Measurements from ENCODE around the gene SPTSSB. TPM values are rescaled to one million over a fixed set of nuclear protein-coding genes. Genes with fewer than 3 reads are reported as not detected.

Gene SPTSSB
- total RNA-seq, 1 donor from 2014 or later = 0.52 TPM

DNA sequence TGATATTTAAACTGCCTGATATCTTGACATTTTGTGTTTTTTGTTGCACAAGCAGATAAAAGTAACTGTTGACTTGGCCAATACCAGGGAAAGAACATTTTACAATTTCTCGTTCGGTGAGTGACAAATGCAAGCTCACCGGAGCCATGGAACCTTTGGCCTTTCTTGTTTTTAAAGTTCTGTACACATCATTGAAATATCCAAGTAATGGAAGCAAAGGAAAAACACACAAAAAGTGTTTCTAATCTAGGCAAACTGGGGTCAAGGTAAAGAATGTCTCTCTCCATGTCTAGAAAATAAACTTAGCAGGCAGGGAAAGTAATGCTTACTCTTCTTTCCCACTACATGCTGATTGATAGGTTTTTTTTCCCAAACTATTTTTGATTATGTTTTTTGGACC, 27.8 kb downstream of the SPTSSB start:
- H3K9ac ChIP-seq (ENCODE audit: low read depth in 1 of 3, low read length in 3 of 3) = no peak overlapping the region
- H3K4me1 ChIP-seq (ENCODE audit: control insufficient read depth in 3 of 3, insufficient read depth in 3 of 3, low read length in 3 of 3) = no peaks in the 10 kb centered on the region
- no peaks in the 10 kb centered on the region for H3K9me3 ChIP-seq (ENCODE audit: control insufficient read depth in 3 of 3, low read length in 3 of 3)
- no peak overlapping the region for H3K27ac ChIP-seq (ENCODE audit: low read depth, low read length)
- H3K4me3 ChIP-seq (ENCODE audit: low read length in 3 of 3) = no peak overlapping the region
- H3K36me3 ChIP-seq (ENCODE audit: control insufficient read depth in 3 of 3, insufficient read depth in 3 of 3, low read length in 3 of 3) = no peaks in the 10 kb centered on the region
- no peaks in the 10 kb centered on the region for H3K27me3 ChIP-seq (ENCODE audit: control insufficient read depth in 3 of 3, insufficient read depth in 3 of 3, low read length in 3 of 3)

DNA sequence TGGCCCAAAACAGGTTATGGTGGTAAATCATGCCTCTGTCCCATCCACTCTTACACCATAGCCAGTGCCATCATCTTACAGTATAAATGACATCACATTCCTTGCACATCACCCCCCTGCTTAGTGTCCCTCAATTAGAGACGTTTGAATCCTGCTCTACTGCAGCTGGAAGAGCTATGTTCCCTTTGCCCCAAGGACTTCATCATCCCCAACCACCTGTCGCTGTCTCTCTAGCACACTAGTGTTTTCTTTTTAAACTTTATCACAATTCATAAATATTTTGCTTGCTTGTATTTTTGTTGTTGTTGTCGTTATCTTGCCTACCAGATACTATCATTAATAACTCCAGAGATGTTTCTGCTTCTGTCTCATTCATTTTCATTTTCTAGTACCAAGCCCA, 28.7 kb downstream of the SPTSSB start:
- Histone ChIP-seq H3K9ac (ENCODE audit: low read depth in 1 of 3, low read length in 3 of 3) (no peak overlapping the region), H3K27ac (ENCODE audit: low read depth, low read length) (no peak overlapping the region), H3K4me1 (ENCODE audit: control insufficient read depth in 3 of 3, insufficient read depth in 3 of 3, low read length in 3 of 3) (no peaks in the 10 kb centered on the region), H3K36me3 (ENCODE audit: control insufficient read depth in 3 of 3, insufficient read depth in 3 of 3, low read length in 3 of 3) (no peaks in the 10 kb centered on the region), H3K9me3 (ENCODE audit: control insufficient read depth in 3 of 3, low read length in 3 of 3) (no peaks in the 10 kb centered on the region), H3K27me3 (ENCODE audit: control insufficient read depth in 3 of 3, insufficient read depth in 3 of 3, low read length in 3 of 3) (no peaks in the 10 kb centered on the region), H3K4me3 (ENCODE audit: low read length in 3 of 3) (no peak overlapping the region)

DNA sequence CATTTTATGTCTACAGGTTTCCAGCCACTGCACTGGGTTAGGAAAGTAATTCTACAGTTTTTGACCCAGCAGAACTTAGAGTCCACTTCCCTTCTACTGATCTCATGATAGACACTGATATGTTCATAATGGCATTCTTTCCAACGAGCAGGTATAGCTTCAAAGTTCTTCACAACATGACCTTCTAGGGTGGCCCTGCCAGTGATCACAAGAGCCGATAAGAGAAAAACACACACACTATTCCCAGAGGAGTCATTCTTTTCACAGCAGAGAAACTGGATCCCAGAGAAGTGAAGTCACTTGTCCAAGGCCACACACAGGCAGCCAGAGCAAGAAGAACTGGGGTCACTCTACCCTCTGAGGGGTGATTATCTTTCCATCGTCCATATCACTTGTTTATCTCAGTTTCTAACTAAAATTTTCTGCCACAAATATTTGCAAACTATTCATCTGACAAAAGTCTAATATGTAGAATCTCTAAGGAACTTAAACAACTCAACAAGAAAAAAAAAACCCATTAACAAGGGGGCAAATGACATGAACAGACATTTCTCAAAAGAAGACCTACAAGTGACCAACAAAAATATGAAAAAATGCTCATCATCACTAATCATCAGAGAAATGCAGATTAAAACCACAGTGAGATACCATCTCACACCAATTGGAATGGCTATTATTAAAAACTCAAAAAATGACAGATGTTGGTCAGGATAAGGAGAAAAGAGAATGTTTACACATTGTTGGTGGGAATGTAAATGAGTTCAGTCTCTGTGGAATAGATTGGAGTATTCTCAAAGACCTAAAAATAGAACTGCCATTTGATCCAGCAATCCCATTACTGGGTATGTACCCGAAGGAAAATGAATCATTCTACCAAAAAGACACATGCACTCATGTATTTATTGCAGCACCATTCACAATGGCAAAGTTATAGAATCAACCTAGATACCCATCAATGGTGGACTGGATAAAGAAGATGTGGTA, 31.5 kb downstream of the SPTSSB start:
- no peak overlapping the region for H3K27ac ChIP-seq (ENCODE audit: low read depth, low read length)
- H3K9me3 ChIP-seq (ENCODE audit: control insufficient read depth in 3 of 3, low read length in 3 of 3) = no peaks in the 10 kb centered on the region
- H3K9ac ChIP-seq (ENCODE audit: low read depth in 1 of 3, low read length in 3 of 3) = no peak overlapping the region
- H3K4me1 ChIP-seq (ENCODE audit: control insufficient read depth in 3 of 3, insufficient read depth in 3 of 3, low read length in 3 of 3) = no peaks in the 10 kb centered on the region
- no peaks in the 10 kb centered on the region for H3K27me3 ChIP-seq (ENCODE audit: control insufficient read depth in 3 of 3, insufficient read depth in 3 of 3, low read length in 3 of 3)
- H3K36me3 ChIP-seq (ENCODE audit: control insufficient read depth in 3 of 3, insufficient read depth in 3 of 3, low read length in 3 of 3) = no peaks in the 10 kb centered on the region
- H3K4me3 ChIP-seq (ENCODE audit: low read length in 3 of 3) = no peak overlapping the region

DNA sequence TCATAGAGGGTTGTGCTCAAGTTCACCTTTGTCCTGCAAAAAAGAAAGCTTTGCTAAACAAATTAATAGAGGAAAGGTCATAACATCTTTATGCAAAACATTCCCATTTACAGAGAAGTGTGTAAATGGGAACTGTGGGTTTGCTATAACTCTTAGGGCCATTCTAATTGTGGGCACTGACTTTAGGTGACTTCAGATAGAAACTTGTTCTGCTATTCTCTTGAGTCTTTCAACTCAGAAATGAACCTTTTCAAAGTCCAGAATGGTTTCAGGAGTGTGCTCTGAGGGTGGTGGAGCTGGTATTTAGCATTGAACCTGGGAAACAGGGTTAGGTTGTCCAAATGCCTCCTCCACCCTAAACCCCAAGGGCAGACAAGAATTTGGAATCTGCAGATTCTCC, 34.0 kb downstream of the SPTSSB start:
- no peak overlapping the region for H3K4me3 ChIP-seq (ENCODE audit: low read length in 3 of 3)
- no peak overlapping the region for H3K9ac ChIP-seq (ENCODE audit: low read depth in 1 of 3, low read length in 3 of 3)
- H3K4me1 ChIP-seq (ENCODE audit: control insufficient read depth in 3 of 3, insufficient read depth in 3 of 3, low read length in 3 of 3) = no peaks in the 10 kb centered on the region
- no peaks in the 10 kb centered on the region for H3K27me3 ChIP-seq (ENCODE audit: control insufficient read depth in 3 of 3, insufficient read depth in 3 of 3, low read length in 3 of 3)
- no peaks in the 10 kb centered on the region for H3K36me3 ChIP-seq (ENCODE audit: control insufficient read depth in 3 of 3, insufficient read depth in 3 of 3, low read length in 3 of 3)
- no peaks in the 10 kb centered on the region for H3K9me3 ChIP-seq (ENCODE audit: control insufficient read depth in 3 of 3, low read length in 3 of 3)
- H3K27ac ChIP-seq (ENCODE audit: low read depth, low read length) = no peak overlapping the region

DNA sequence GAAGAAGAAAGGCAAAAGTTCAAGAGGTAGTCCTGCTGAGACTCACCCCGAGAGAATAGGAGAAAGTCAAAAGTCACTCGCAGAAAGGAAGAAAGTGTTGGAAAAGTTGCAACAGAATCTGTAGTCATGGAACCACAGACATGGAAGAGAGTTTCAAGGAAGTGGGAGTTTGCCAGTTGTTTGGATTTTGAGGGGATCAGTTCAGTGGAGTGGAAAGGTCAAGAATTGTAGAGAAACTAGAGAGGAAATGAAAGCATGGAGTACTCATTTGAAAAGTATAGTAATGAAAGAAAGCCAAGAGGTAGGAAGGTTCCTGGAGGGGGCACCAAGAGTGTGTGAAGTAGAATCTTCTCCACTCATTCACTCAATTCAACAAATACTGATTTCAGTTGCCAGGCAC, 34.7 kb downstream of the SPTSSB start:
- no peaks in the 10 kb centered on the region for H3K36me3 ChIP-seq (ENCODE audit: control insufficient read depth in 3 of 3, insufficient read depth in 3 of 3, low read length in 3 of 3)
- H3K27me3 ChIP-seq (ENCODE audit: control insufficient read depth in 3 of 3, insufficient read depth in 3 of 3, low read length in 3 of 3) = no peaks in the 10 kb centered on the region
- H3K9me3 ChIP-seq (ENCODE audit: control insufficient read depth in 3 of 3, low read length in 3 of 3) = no peaks in the 10 kb centered on the region
- no peak overlapping the region for H3K4me3 ChIP-seq (ENCODE audit: low read length in 3 of 3)
- no peaks in the 10 kb centered on the region for H3K4me1 ChIP-seq (ENCODE audit: control insufficient read depth in 3 of 3, insufficient read depth in 3 of 3, low read length in 3 of 3)
- no peak overlapping the region for H3K27ac ChIP-seq (ENCODE audit: low read depth, low read length)
- no peak overlapping the region for H3K9ac ChIP-seq (ENCODE audit: low read depth in 1 of 3, low read length in 3 of 3)

DNA sequence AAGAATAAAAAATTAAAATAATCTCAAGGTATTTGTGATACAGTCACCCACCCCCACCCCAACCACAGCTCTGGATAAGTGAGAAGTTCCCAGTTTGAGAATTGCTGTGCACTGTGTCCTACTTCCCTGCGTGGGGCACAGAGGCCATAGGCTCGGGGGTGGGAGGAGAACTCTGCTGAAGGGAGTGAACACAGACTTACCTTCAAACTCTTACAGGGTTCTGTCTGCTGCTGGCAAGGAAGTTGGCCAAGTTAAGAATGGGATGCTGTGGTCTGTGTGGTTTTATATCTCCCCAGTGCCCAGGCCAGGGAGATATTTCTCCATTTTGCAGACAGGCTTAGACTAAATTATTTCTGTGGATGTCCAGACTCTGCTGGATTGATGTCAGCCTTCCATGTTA, 37.6 kb downstream of the SPTSSB start:
- no peaks in the 10 kb centered on the region for H3K9me3 ChIP-seq (ENCODE audit: control insufficient read depth in 3 of 3, low read length in 3 of 3)
- no peaks in the 10 kb centered on the region for H3K4me1 ChIP-seq (ENCODE audit: control insufficient read depth in 3 of 3, insufficient read depth in 3 of 3, low read length in 3 of 3)
- H3K4me3 ChIP-seq (ENCODE audit: low read length in 3 of 3) = no peak overlapping the region
- H3K27me3 ChIP-seq (ENCODE audit: control insufficient read depth in 3 of 3, insufficient read depth in 3 of 3, low read length in 3 of 3) = no peaks in the 10 kb centered on the region
- no peak overlapping the region for H3K27ac ChIP-seq (ENCODE audit: low read depth, low read length)
- H3K36me3 ChIP-seq (ENCODE audit: control insufficient read depth in 3 of 3, insufficient read depth in 3 of 3, low read length in 3 of 3) = no peaks in the 10 kb centered on the region
- H3K9ac ChIP-seq (ENCODE audit: low read depth in 1 of 3, low read length in 3 of 3) = no peak overlapping the region

DNA sequence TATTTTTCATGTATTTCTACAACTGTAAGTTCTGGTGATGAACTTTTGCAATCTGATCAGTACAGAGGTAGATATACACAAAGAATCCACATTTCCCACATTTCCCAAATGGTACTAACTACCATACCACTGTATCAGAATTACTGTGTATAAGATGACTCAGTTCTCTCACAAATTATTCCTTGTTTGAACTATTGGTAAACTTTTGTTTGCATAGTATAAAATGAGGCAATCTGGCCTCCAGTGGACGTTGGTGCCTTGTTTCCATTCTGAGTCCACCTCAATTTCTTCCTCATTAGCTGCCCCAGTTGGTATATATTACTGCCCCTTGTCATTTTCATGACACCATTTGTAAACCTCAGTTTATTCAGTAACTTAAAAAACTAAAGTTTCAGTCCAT, 38.5 kb downstream of the SPTSSB start:
- H3K4me3 ChIP-seq (ENCODE audit: low read length in 3 of 3) = no peak overlapping the region

DNA sequence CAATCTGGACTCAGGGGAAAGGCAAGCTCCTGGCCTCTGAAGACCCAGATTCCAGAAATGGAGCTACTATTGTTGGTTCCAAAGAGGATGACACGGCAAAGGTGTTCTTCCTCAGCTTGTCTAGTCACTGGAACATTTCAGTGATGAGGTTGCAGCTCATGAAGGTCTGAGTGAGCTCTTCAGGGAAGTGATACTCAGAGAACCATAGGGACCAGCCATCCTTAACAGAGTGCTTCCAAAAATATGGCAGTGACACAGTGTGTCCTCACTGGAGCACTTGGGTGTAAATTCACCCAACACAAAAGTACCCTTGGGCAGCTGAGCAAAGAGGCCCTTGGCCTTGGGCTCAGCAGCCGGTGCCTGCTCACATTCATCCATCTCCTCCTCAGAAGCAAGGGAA, 46.3 kb downstream of the SPTSSB start:
- Histone ChIP-seq H3K27ac (ENCODE audit: low read depth, low read length) (no peak overlapping the region), H3K9me3 (ENCODE audit: control insufficient read depth in 3 of 3, low read length in 3 of 3) (no peaks in the 10 kb centered on the region), H3K4me1 (ENCODE audit: control insufficient read depth in 3 of 3, insufficient read depth in 3 of 3, low read length in 3 of 3) (no peaks in the 10 kb centered on the region), H3K9ac (ENCODE audit: low read depth in 1 of 3, low read length in 3 of 3) (no peak overlapping the region), H3K36me3 (ENCODE audit: control insufficient read depth in 3 of 3, insufficient read depth in 3 of 3, low read length in 3 of 3) (no peaks in the 10 kb centered on the region), H3K4me3 (ENCODE audit: low read length in 3 of 3) (no peak overlapping the region), H3K27me3 (ENCODE audit: control insufficient read depth in 3 of 3, insufficient read depth in 3 of 3, low read length in 3 of 3) (no peaks in the 10 kb centered on the region)

More for the DNA sequence above, 38.5 kb downstream of the SPTSSB start:
- no peaks in the 10 kb centered on the region for H3K36me3 ChIP-seq (ENCODE audit: control insufficient read depth in 3 of 3, insufficient read depth in 3 of 3, low read length in 3 of 3)
- H3K4me1 ChIP-seq (ENCODE audit: control insufficient read depth in 3 of 3, insufficient read depth in 3 of 3, low read length in 3 of 3) = no peaks in the 10 kb centered on the region
- H3K9me3 ChIP-seq (ENCODE audit: control insufficient read depth in 3 of 3, low read length in 3 of 3) = no peaks in the 10 kb centered on the region
- H3K27ac ChIP-seq (ENCODE audit: low read depth, low read length) = no peak overlapping the region
- no peaks in the 10 kb centered on the region for H3K27me3 ChIP-seq (ENCODE audit: control insufficient read depth in 3 of 3, insufficient read depth in 3 of 3, low read length in 3 of 3)
- H3K9ac ChIP-seq (ENCODE audit: low read depth in 1 of 3, low read length in 3 of 3) = no peak overlapping the region

DNA sequence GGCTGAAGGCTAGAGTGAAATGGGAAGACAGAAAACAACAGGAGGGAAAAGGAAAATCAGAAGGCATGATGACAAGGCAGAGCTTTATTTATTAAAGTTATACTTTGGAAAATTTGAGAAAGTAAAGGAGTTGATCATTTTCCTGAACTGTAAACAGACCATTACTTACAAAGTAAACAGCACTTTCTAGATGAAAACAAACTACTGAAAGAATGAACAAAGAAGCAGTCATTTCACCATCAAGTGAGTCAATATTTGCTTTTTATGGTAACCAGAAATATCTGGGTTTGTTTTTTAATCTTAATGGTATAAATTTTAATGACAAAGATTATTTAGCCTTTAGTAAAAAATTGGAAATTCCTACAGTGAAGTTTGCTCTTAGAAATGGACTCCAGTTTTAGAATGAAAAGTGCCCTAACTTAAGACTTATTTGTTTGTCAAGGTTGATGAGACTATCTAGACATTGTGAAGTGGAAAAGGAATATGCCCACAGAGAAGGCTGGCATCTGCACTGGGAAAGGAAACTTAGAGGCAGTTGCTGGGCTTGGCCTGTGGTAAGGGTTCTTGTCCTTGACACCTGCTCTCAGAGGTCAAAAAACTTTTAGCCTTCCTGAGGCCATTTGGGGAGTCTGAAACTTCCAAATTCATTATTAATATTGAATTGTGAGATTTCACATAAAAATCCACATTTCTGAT, 47.2 kb downstream of the SPTSSB start:
- Histone ChIP-seq H3K27me3 (ENCODE audit: control insufficient read depth in 3 of 3, insufficient read depth in 3 of 3, low read length in 3 of 3) (no peaks in the 10 kb centered on the region), H3K9me3 (ENCODE audit: control insufficient read depth in 3 of 3, low read length in 3 of 3) (no peaks in the 10 kb centered on the region), H3K4me1 (ENCODE audit: control insufficient read depth in 3 of 3, insufficient read depth in 3 of 3, low read length in 3 of 3) (no peaks in the 10 kb centered on the region), H3K36me3 (ENCODE audit: control insufficient read depth in 3 of 3, insufficient read depth in 3 of 3, low read length in 3 of 3) (no peaks in the 10 kb centered on the region), H3K4me3 (ENCODE audit: low read length in 3 of 3) (no peak overlapping the region), H3K27ac (ENCODE audit: low read depth, low read length) (no peak overlapping the region), H3K9ac (ENCODE audit: low read depth in 1 of 3, low read length in 3 of 3) (no peak overlapping the region)

Data from skeletal muscle tissue (tissue), 4 donors.